ENCODE results near the gene MCCD1.
"Not testable (repeated sequence)": the region's sequence is repeated elsewhere in the genome, so short reads cannot be mapped to it uniquely, and the experiment has no call there.

MCCD1 gene

DNA sequence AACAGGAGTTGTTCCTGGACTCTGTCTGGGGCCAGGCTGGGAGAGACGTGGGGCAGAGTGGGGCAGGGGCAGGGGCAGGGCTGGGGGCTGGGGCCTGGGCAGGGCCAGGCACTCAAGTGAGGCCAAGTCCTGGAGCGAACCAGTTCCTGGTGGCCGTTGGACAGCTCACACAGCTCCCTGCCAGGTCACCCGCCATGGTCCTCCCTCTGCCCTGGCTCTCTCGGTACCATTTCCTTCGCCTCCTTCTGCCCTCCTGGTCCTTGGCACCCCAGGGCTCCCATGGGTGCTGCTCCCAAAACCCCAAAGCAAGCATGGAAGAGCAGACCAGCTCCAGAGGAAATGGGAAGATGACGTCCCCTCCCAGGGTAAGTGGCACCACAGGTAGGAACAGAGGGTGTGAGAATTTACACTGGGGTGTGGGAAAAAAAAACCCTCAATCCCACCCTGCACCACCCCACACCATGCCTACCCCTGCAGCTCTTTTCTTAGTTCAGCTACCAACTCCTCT is at the start of gene MCCD1:
MCCD1 (plus strand) TSS at position 142 of the 508 bp plus-strand sequence; CDS start at position 195, 53 bp downstream.
- DNase-seq, result no peak

DNA sequence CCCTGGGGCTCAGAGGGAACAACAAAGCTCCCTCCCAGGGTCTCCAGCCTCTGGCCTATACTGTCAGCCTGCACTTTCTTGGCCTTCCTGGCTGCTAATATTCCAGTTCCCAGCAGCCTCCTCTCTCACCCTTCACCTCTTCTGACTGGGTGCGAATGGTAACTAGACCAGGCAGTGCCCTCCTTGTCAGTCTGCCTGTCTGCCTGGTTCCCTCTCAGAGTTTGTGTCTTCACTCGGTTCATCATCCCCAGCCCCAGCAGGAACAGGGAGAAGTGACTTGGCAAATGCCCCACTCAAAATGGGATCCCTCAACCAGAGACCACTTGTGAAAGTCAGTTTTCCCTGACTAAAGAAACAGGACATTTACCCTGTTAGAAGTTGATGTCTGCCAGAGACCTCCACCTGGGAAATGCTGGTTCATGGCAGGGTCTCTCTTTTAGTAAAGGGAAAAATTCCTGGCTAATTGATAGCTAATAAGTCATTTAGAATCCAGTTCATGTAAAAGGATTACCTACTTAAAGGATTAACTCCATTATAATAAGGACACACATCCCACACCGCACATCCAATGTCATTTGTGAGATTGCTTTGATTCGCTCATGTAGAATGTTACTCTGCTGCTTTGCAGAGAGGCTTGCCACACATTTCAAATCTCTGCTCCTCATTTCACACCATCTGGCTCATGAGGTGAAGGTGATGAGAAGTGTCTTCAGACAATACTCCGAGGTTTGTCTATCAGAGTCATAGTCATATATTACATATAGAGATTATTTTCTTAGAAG is 49.4 kb upstream of the MCCD1 start:
- no peak for DNase-seq

DNA sequence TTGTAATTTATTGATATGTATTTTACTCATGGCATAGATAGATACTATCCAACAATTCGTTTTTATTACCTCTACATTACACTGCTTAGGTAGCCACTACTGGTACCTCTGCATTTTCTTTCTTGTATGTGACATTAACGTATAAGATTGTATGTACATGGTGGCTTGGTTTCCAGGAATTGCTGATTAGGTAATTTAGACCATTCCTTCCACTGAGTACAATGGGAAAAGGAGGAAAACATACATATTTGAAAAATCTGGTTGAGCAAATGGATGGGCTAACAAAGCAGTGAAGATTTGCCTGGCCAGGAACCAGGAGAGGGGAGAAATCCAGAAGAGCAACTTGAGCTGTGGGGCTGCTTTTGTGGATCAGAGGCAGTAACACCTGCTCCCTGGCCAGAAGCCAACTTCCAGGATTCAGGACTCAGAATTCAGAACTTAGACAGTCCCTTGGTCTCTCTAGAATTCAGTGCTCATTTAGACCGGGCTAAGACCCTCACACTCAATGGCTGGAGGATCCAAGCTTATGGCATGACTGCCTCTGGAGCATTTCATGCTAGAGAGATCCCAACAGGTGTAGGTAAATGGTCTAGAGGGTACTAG is 48.7 kb upstream of the MCCD1 start:
- no peak for DNase-seq

DNA sequence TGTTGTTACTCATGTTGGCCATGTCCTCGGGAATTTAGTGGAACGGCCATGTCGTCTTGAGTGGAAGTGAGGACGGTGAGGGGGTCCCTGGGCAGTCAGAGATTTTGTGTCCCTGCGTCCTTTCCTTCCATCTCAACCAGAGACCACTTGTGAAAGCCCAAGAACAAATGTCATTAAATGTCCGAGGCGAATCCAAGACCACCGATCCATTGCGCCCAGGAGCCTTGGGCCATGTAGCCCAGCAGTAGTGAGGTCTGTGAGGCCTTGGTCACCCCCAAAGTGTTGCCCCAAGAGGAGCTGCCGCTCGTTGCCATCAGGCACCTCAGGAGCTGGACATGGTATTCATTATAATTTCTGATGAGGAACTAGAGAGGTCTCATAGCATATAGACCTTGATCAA is 48.2 kb upstream of the MCCD1 start:
- no peak for DNase-seq

DNA sequence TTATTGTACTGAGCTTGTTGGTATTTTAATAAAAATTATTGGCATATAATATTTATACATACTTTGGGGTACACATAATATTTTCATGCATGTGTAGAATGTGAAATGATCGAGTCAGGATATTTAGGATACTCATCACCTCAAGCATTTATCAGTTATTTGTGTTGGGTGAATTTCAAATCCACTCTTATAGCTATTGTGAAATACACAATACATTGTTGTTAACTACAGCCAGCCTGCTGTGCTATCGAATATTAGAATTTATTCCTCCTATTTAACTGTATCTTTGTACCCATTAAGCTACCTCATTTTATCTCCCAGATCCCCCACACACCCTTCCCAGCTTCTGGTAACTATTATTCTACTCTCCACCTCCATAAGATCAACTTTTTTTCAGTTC is 45.4 kb upstream of the MCCD1 start:
- DNase-seq, result no peak

- DNase-seq, result no peak
These were observed 43.7 kb upstream of the MCCD1 start for GRCh38 chr6:31485055-31485454.

DNA sequence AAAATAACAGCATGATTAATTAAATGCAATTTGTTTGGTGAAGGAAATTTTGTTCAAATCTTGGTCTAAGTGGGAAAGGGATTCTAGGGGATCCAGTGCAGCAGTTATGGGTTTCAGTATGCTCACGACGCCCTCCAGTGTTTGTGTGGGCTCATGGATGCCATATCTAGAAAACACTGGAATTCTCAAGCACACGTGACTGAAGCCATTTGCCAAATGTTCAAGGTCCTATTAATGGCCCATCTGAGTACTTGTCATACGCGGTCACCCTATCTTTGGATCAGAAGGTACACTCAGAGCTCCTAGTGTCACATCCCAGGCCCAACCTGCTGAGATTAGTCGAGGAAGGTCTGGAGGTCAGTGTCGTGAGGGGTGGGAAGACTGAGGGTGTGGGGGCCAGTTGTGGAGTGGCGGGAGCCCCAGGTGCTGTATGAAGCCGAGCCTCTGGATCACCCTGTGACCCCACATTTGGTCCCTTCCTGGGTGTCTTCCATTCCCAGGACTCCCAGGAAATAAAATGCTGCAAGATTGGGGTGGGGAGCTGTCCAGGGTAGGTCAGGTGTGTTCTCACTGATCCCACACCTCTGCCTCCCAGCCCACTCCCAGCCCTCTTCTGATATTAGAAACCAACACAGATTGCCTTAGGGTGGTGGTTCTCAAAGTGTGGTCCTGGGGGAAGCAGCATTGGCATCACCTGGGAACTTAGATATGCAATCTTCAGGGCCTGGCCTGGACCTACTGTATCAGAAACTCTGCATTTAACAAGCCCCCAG is 42.5 kb upstream of the MCCD1 start:
- not testable (repeated sequence) for DNase-seq

DNA sequence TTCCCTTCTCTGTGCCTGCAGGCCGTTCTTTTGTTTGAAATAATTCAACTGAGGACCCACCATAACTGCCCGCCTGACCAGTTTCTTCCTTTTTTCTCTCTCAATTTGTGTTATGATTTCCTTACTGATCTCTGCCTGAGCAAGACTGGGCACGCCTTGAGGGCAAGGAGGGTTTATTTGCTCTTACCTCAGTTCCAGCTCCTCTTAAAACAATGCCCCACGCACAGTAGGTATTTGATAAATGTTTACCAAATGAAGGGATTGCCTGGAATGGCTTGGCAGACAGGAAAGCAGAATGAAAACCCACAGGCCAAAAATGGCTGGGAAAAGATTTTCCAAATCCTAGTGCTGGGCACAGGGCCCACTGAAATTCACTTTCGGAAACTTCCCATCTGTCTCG is 41.1 kb upstream of the MCCD1 start:
- not testable (repeated sequence) for DNase-seq

GRCh38 chr6:31489086-31489485 is 39.7 kb upstream of the MCCD1 start:
- DNase-seq, result no peak

DNA sequence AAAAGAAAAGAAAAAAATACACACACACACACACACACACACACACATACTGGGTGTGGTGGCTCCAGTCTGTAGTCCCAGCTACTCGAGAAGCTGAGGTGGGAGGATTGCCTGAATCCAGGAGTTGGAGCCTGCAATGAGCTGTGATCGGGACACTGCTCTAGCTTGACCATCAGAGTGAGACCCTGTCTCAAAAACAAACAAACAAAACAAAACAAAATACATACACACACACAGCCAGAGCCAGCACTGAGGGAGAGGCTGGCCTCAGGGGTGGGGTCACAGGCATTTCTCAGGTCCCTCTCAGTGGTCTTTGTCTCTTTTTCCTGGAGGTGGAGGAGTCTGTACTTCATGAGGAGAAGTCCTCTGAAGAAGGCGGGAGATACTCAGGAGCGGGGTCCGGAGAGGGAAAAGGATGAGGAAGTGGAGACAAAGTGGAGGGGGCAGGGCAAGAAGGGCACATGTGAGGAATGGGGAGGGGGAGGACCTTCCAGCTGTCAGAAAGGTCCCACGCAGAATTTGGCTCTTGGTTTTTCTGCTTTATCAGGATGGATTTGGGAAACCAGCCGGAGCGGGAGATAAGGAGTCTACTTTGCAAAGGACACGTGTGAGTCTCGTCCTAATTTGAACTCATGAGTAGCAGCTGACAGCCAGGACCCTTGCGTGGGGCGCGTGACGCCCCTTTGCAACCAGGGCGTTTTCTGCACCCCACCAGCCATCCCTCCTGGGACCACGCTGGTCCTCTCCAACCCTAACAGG is 38.5 kb upstream of the MCCD1 start:
- DNase-seq, result no peak

DNA sequence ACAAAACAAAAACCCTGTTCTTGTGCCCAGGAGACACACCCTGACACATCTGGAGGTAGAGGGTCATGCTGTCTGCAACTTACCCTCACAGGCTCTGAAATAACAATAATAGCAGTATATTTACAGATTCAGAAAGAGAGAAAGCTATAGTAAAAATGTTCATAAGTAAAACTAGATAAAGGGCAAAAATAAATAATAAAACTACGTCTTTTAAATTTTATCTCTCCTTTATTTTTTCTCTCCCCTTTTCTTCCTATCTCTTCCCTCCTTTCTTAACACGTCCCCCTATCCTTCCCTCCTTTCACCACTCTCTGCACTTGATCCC is 35.2 kb upstream of the MCCD1 start:
- DNase-seq, result not testable (repeated sequence)

DNA sequence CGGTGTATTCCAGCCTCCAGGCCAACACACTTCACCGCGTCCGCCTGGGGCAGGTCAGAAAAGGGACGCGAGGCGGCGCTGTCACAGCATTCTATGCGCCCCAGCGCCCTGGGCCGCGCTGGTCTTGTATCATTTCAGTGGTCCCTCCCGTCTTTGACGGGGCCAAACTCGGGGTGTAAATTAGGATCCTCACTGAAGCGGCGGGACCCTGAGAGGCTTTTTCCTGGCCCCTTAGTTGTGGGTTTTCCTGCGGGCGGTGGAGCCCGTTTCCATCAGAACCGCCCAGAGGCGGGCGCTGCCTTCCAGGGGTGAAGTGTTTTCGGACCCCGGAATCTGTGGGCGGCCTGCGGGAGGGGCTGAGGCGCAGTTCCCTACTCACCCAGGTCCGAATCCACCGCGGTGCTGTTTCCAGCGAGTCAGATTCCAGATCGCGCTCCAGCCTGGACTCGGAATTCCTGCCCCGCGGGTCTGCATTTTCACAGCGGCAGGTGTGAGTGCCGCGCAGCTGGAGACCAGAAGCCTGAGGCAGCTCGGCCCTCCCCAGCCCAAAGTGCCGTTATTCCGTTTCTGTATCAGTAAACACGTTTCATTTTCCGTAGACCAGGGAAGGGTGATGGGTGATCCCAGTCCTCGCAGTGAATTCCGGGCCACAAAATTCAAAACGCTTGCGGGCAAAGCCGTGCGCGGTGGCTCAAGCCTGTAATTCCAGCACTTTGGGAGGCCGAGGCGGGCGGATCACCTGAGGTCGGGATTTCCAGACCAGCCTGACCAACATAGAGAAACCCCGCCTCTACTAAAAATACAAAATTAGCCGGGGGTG is 34.7 kb upstream of the MCCD1 start:
- DNase-seq, result no peak

DNA sequence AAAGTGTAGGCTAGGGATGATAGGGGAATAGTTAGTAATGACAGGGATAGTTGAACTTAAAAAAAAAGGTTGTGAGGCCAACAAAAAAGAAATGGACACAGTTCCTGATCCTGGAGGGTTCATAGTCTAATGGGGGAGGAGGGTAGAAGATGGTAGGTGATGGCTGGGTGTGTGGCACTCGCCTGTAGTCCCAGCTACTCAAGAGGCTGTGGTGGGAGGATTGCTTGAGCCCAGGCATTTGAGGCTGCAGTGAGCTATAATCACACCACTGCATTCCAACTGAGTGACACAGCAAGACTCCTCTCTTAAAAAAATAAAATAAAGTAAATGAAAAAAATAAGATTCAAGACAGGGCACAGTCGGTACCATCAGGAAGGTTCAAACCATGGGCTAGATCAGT is 33.2 kb upstream of the MCCD1 start:
- no peak for DNase-seq

GRCh38 chr6:31496826-31497225 is 31.9 kb upstream of the MCCD1 start:
- DNase-seq, result not testable (repeated sequence)

DNA sequence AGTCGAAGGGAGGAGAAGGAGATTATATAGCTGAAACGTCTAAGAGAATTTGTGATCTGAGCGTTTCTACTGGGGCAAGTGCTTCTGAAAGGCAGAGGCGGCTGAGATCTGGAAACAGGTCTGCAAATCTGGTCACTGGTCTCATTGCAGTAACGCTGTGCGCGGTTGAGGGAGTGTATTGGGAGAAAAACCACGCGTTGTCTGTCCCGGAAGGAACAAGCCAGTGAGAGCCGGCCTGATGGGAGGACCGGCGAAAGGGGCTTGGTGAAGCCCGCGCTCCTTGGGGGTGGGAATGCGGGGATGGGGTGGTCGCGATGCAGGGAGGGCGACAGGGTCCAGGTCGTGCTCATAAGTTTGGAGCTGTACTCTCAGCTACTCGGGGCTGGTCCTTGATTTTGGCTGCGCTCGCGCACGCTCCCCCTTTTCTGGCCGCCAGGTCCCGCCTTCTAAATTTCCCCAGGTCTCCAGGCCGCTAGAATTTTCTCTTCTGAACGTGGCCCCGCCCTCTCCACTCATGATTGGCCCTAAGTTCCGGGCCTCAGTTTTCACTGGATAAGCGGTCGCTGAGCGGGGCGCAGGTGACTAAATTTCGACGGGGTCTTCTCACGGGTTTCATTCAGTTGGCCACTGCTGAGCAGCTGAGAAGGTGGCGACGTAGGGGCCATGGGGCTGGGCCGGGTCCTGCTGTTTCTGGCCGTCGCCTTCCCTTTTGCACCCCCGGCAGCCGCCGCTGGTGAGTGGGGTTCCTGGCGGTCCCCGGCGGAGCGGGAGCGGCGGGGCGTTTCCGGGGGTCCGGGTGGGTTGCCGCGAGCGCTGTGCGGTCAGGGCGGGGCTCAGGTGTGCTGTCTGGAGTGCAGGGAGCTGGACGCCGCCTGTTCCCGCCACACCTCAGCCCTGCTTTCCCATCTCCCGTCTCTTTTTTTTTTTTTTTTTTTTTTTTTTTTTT is 31.0 kb upstream of the MCCD1 start, which contains the start of gene MICB:
MICB (plus strand) TSS at position 615 of the 946 bp plus-strand sequence; CDS start at position 664, 49 bp downstream.
- DNase-seq, result no peak

DNA sequence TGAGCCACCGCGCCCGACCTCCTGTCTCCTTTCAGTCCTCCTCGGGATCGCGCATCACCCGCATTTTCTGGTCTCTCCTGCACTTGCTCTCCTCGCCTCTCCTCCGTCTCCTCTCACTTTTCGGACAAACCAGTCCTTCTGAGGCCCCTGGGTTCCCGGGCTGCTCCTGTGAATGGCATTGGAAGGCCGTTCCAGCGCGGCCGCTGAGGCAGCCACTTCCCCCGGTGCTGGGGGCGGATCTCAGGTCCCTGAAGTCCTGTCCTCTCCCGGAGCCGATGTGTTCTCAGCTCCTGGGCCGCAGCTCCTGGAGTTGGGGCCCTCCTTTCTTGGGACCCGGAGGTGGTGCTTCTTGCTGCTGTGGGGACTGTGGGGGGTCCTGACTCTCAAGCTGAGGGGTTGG is 30.0 kb upstream of the MCCD1 start:
- DNase-seq, result no peak

- not testable (repeated sequence) for DNase-seq
These were observed 29.1 kb upstream of the MCCD1 start for GRCh38 chr6:31499648-31500047.

- no peak for DNase-seq
These were observed 26.2 kb upstream of the MCCD1 start for GRCh38 chr6:31502586-31502985.

DNA sequence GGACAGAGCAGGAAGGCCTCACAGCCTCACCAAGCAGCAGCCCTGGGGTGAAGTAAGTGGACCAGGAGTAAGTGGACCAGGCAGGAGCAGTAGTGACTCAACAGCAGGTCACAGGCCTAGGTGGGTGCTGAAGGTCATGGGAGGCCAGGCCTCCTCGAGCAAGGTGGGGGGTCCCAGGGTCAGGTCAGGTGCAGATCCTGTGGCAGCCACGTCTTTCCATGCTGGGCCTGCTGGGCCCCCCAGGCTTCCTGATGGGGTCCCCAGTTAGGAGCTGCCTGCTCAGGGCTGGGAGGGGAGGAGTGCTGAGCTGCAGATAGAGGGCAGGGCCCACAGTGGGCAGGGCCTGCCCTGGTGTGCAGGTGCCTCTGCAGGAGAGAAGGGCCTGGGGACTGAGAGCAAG is 19.7 kb upstream of the MCCD1 start:
- not testable (repeated sequence) for DNase-seq

GRCh38 chr6:31510007-31510406 is 18.8 kb upstream of the MCCD1 start:
- no peak for DNase-seq

Measured in NCI-H187 treated with DMSO at 0.1 percent for 48 hours (cell line).